Stimulated activated naive B cell treated with anti-CD40 and anti-IgM and Interleukin-4, amounts not matched to agents 10 μg/mL and 1 μg/mL and 100 μg/mL, for 72 hours (primary cell): ENCODE data around the gene OR1J2.
A peak's percentile ranks its signal among the peaks of the same experiment; 100 is the strongest.

Experiments
- ATAC-seq, 2 donors: fragments of 150-1000 bp; cut with Tn5 transposase; replicated peaks; 2 replicates each; pipeline ENCODE4 v1.10.0; 2021; ENCODE audit warnings: moderate library complexity in 1 of 2
- DNase-seq: peaks from one replicate; pipeline ENCODE4 v3.0.0; 2021
- H3K27ac Mint-ChIP-seq: one replicate; pipeline ENCODE4 v1.8.0; 2022; ENCODE audit warnings: mild to moderate bottlenecking, mixed read lengths
- H3K27me3 Mint-ChIP-seq, 2 donors: one replicate each; pipeline ENCODE4 v1.8.0; 2022; ENCODE audit warnings: mixed read lengths in 2 of 2
- H3K36me3 Mint-ChIP-seq, 2 donors: one replicate each; pipeline ENCODE4 v1.8.0; 2022; ENCODE audit warnings: mixed read lengths in 2 of 2, mild to moderate bottlenecking in 1 of 2
- H3K4me1 Mint-ChIP-seq, 2 donors: one replicate each; pipeline ENCODE4 v1.8.0; 2022; ENCODE audit warnings: mixed read lengths in 2 of 2, mild to moderate bottlenecking in 1 of 2
- H3K4me3 Mint-ChIP-seq, 2 donors: one replicate each; pipeline ENCODE4 v1.8.0; 2022; ENCODE audit warnings: mild to moderate bottlenecking in 2 of 2, mixed read lengths in 2 of 2, moderate library complexity in 1 of 2
- H3K9me3 Mint-ChIP-seq, 2 donors: one replicate each; pipeline ENCODE4 v1.8.0; 2022; ENCODE audit warnings: mixed read lengths in 2 of 2, mild to moderate bottlenecking in 1 of 2

OR1J2 gene, protein sequence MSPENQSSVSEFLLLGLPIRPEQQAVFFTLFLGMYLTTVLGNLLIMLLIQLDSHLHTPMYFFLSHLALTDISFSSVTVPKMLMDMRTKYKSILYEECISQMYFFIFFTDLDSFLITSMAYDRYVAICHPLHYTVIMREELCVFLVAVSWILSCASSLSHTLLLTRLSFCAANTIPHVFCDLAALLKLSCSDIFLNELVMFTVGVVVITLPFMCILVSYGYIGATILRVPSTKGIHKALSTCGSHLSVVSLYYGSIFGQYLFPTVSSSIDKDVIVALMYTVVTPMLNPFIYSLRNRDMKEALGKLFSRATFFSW

DNA sequence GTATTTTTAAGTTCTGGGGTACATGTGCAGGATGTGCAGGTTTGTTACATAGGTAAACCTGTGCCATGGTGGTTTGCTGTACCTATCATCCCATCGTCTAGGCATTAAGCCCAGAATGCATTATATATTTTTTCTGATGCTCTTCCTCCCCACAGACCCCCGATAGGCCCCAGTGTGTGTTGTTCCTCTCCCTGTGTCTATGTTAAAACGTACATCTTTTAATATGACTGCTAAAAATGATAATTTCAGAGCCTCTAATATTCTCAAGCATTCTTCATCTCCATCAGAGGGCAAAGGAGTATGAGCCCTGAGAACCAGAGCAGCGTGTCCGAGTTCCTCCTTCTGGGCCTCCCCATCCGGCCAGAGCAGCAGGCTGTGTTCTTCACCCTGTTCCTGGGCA, at the start of gene OR1J2:
Gene OR1J2, plus strand, starts transcription at position 301 of the 400 bp plus-strand sequence. Its CDS starts 0 bp downstream, at position 301.
- H3K36me3 Mint-ChIP-seq: no peaks in the 10 kb centered on the region
- DNase-seq (no peak), ATAC-seq (no peak)
- no peak within 1 kb of the TSS for H3K4me3 Mint-ChIP-seq
- H3K9me3 Mint-ChIP-seq: no peaks in the 10 kb centered on the region
- H3K27ac Mint-ChIP-seq: no peak within 1 kb of the TSS
- H3K27me3 Mint-ChIP-seq: peaks cover 28 to 35% of the 10 kb centered on the region in 2 donors
- H3K4me1 Mint-ChIP-seq: no peaks in the 10 kb centered on the region

GRCh38 chr9:122463828-122464632, 46.6 kb upstream of the OR1J2 start:
- peak overlapping the region; percentile 46 to 70 for H3K4me3 Mint-ChIP-seq

GRCh38 chr9:122464633-122465567, 45.7 kb upstream of the OR1J2 start:
- peaks cover 3 to 6% of the 10 kb centered on the region in 2 donors for H3K4me1 Mint-ChIP-seq
- peak overlapping the region; percentile 81 for H3K27ac Mint-ChIP-seq
- H3K4me3 Mint-ChIP-seq: peak overlapping the region; percentile 85 to 89
- DNase-seq (peak; percentile 63), ATAC-seq (peak; percentile 88 to 90)
- H3K36me3 Mint-ChIP-seq: peaks cover 0 to 6% of the 10 kb centered on the region in 2 donors
- peaks cover 44 to 49% of the 10 kb centered on the region in 2 donors for H3K27me3 Mint-ChIP-seq
- H3K9me3 Mint-ChIP-seq: peaks cover 4 to 5% of the 10 kb centered on the region in 2 donors

More at GRCh38 chr9:122463828-122464632, 46.6 kb upstream of the OR1J2 start:
- peak; percentile 10 for DNase-seq
- peaks cover 37 to 41% of the 10 kb centered on the region in 2 donors for H3K27me3 Mint-ChIP-seq
- peak overlapping the region; percentile 81 for H3K27ac Mint-ChIP-seq
- ATAC-seq: peak; percentile 66 to 74
- peaks cover 3 to 4% of the 10 kb centered on the region in 2 donors for H3K9me3 Mint-ChIP-seq
- peaks cover 3 to 6% of the 10 kb centered on the region in 2 donors for H3K4me1 Mint-ChIP-seq
- peaks cover 0 to 3% of the 10 kb centered on the region in 2 donors for H3K36me3 Mint-ChIP-seq

GRCh38 chr9:122466456-122466855, 44.1 kb upstream of the OR1J2 start:
- Mint-ChIP-seq H3K9me3 (peaks cover under 1 to 1% of the 10 kb centered on the region in 2 donors), H3K27ac (no peak overlapping the region), H3K4me1 (peaks cover 3 to 6% of the 10 kb centered on the region in 2 donors), H3K4me3 (no peak overlapping the region), H3K27me3 (peaks cover 38 to 39% of the 10 kb centered on the region in 2 donors), H3K36me3 (peaks cover 0 to 4% of the 10 kb centered on the region in 2 donors)
- DNase-seq: no peak
- ATAC-seq: no peak

DNA sequence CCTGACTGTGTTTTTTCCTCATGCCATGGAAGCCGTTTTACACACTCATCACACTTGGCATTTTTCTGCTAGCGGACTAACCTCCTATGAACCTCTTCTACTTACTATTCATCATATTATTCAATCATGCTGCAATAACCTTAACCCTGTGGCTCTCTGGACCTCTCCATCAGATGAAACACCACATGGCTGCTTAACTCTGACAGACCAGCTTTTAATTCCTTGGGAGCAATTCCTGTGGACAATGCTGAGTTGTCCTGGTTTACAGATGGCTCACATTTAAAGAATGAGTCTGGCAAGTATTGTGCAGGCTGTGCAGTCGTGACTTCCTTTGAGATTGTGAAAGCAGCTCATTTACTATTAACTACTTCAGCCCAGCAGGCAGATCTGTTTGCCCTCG, 41.9 kb upstream of the OR1J2 start:
- ATAC-seq (no peak), DNase-seq (no peak)
- peaks cover 2 to 6% of the 10 kb centered on the region in 2 donors for H3K4me1 Mint-ChIP-seq
- no peak overlapping the region for H3K27ac Mint-ChIP-seq
- peaks cover 0 to 3% of the 10 kb centered on the region in 2 donors for H3K36me3 Mint-ChIP-seq
- peaks cover 0 to 1% of the 10 kb centered on the region in 2 donors for H3K9me3 Mint-ChIP-seq
- H3K4me3 Mint-ChIP-seq: no peak overlapping the region
- H3K27me3 Mint-ChIP-seq: peaks cover 15 to 22% of the 10 kb centered on the region in 2 donors

- DNase-seq: no peak
- Mint-ChIP-seq H3K4me1 (no peaks in the 10 kb centered on the region), H3K27me3 (peaks cover 30 to 33% of the 10 kb centered on the region in 2 donors), H3K4me3 (no peak overlapping the region), H3K27ac (no peak overlapping the region), H3K9me3 (peaks cover 0 to 1% of the 10 kb centered on the region in 2 donors), H3K36me3 (peaks cover 0 to 2% of the 10 kb centered on the region in 2 donors)
- ATAC-seq: no peak
Measured at GRCh38 chr9:122474561-122474960, 36.0 kb upstream of the OR1J2 start.

DNA sequence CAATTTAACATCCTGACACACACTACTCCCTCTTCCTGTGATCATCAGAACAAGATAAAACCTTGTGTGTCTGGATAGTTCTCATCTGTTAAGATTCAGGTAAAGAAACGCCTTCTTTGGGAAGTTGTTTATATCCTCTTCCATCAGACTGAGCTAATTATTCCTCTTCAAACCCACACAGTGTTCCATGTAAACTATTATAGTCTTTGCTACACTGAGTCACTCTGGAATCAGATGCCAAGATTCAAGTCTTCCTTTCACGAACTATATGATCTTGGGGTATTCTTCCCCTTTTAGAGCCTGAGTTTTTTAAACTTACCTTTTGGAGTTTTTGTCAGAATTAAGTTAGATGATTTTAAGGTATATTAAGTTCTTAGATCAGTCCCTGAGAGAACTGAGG, 34.9 kb upstream of the OR1J2 start:
- no peak overlapping the region for H3K27ac Mint-ChIP-seq
- ATAC-seq: no peak
- no peaks in the 10 kb centered on the region for H3K4me1 Mint-ChIP-seq
- no peak overlapping the region for H3K4me3 Mint-ChIP-seq
- H3K36me3 Mint-ChIP-seq: no peaks in the 10 kb centered on the region
- no peak for DNase-seq
- H3K9me3 Mint-ChIP-seq: no peaks in the 10 kb centered on the region
- H3K27me3 Mint-ChIP-seq: peaks cover 26 to 30% of the 10 kb centered on the region in 2 donors

- Mint-ChIP-seq H3K9me3 (no peaks in the 10 kb centered on the region), H3K27ac (no peak overlapping the region), H3K36me3 (no peaks in the 10 kb centered on the region), H3K4me1 (no peaks in the 10 kb centered on the region), H3K4me3 (no peak overlapping the region), H3K27me3 (peaks cover 29 to 39% of the 10 kb centered on the region in 2 donors)
- DNase-seq: no peak
- no peak for ATAC-seq
Measured at GRCh38 chr9:122477346-122477745, 33.3 kb upstream of the OR1J2 start.

- no peak within 1 kb of the TSS for H3K27ac Mint-ChIP-seq
- H3K36me3 Mint-ChIP-seq: no peaks in the 10 kb centered on the region
- H3K9me3 Mint-ChIP-seq: no peaks in the 10 kb centered on the region
- peaks cover 29 to 39% of the 10 kb centered on the region in 2 donors for H3K27me3 Mint-ChIP-seq
- no peak within 1 kb of the TSS for H3K4me3 Mint-ChIP-seq
- no peaks in the 10 kb centered on the region for H3K4me1 Mint-ChIP-seq
- DNase-seq (no peak), ATAC-seq (no peak)
Measured at GRCh38 chr9:122477826-122478225, 32.8 kb upstream of the OR1J2 start, which contains the start of gene OR1J1. Gene OR1J1, minus strand, starts transcription at chr9:122477926. Its CDS starts 0 bp downstream, at chr9:122477926.

- H3K27me3 Mint-ChIP-seq: peaks cover 29 to 39% of the 10 kb centered on the region in 2 donors
- ATAC-seq (no peak), DNase-seq (no peak)
- H3K4me3 Mint-ChIP-seq: no peak overlapping the region
- H3K27ac Mint-ChIP-seq: no peak overlapping the region
- no peaks in the 10 kb centered on the region for H3K36me3 Mint-ChIP-seq
- no peaks in the 10 kb centered on the region for H3K4me1 Mint-ChIP-seq
- no peaks in the 10 kb centered on the region for H3K9me3 Mint-ChIP-seq
Measured at GRCh38 chr9:122479062-122479461, 31.5 kb upstream of the OR1J2 start.

- H3K27ac Mint-ChIP-seq: no peak overlapping the region
- H3K36me3 Mint-ChIP-seq: peaks cover 0 to 2% of the 10 kb centered on the region in 2 donors
- peaks cover 50 to 58% of the 10 kb centered on the region in 2 donors for H3K27me3 Mint-ChIP-seq
- H3K4me1 Mint-ChIP-seq: no peaks in the 10 kb centered on the region
- no peak overlapping the region for H3K4me3 Mint-ChIP-seq
- DNase-seq: peak; percentile 9
- ATAC-seq: peak; percentile 45 to 58
- peaks cover 7% of the 10 kb centered on the region in 2 donors for H3K9me3 Mint-ChIP-seq
Measured at GRCh38 chr9:122498883-122499288, 11.7 kb upstream of the OR1J2 start.

DNA sequence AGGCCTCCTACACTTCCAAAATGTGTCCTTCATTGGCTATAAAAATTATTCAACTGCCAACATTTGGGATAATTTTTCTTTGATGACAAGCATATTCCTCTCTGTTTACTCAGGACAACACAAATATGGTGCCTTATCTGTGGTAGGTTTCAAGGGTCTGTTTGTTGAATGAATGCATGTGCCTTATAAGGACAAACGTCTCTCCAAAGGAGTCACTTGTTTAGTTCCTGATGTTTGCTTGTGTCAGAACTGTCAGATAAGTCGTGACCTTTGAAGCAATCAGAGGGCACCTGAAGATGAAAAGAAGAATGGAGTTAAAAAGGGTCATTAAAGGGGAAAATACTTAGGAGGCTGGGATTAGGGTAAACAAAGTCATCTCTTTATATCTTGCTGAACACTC, 3.6 kb upstream of the OR1J2 start:
- DNase-seq: no peak
- Mint-ChIP-seq H3K27ac (no peak overlapping the region), H3K4me1 (no peaks in the 10 kb centered on the region), H3K27me3 (peaks cover 33 to 35% of the 10 kb centered on the region in 2 donors), H3K36me3 (no peaks in the 10 kb centered on the region), H3K9me3 (no peaks in the 10 kb centered on the region), H3K4me3 (no peak overlapping the region)
- no peak for ATAC-seq

- ATAC-seq: no peak
- H3K27me3 Mint-ChIP-seq: peaks cover 10 to 15% of the 10 kb centered on the region in 2 donors
- no peaks in the 10 kb centered on the region for H3K4me1 Mint-ChIP-seq
- no peaks in the 10 kb centered on the region for H3K36me3 Mint-ChIP-seq
- DNase-seq: no peak
- no peak overlapping the region for H3K4me3 Mint-ChIP-seq
- no peak overlapping the region for H3K27ac Mint-ChIP-seq
- H3K9me3 Mint-ChIP-seq: no peaks in the 10 kb centered on the region
Measured at GRCh38 chr9:122518226-122518625, 7.6 kb downstream of the OR1J2 start.
